K562 (cell line): ENCODE results near the gene ARHGAP18. TPM values are rescaled to one million over a fixed set of nuclear protein-coding genes. Genes with fewer than 3 reads are reported as not detected.

Experiments used
- ATF4 ChIP-seq: fragments of 450-650 bp; formaldehyde crosslinking; IDR thresholded peaks from 2 replicates; pipeline ENCODE4 v1.4.0; 2022; ENCODE audit warnings: mild to moderate bottlenecking, moderate library complexity
- CC2D1A ChIP-seq: fragments of 450-650 bp; IDR thresholded peaks from 2 replicates; pipeline ENCODE4 v1.6.1; 2017; ENCODE audit warnings: mild to moderate bottlenecking
- CEBPG ChIP-seq, 3 experiments: fragments of 200-800 bp in 1 of 3; sonication (Bioruptor generic) in 1 of 3; sonication (generic) in 1 of 3; formaldehyde crosslinking in 1 of 3; IDR thresholded peaks in 2 of 3; conservative IDR thresholded peaks in 1 of 3; 2 replicates each; pipeline versions ENCODE4 v1.6.1 to v1.8.0; 2016 to 2022; ENCODE audit warnings: missing compliant biosample characterization in 2 of 3, missing genetic modification characterization in 2 of 3, mild to moderate bottlenecking in 1 of 3, missing genetic modification reagents in 1 of 3
- ELF4 ChIP-seq: fragments of 450-650 bp; formaldehyde crosslinking; IDR thresholded peaks from 2 replicates; pipeline ENCODE4 v1.4.0; 2022; ENCODE audit warnings: missing genetic modification characterization
- JUND ChIP-seq, 2 experiments: IDR thresholded peaks; 2 replicates in 1 of 2; 3 replicates in 1 of 2; pipeline ENCODE4 v1.6.1; 2011; ENCODE audit warnings: borderline replicate concordance in 2 of 2, low read depth in 2 of 2, low read length in 2 of 2, improper control_type of control experiment in 1 of 2, missing biosample characterization in 1 of 2, missing genetic modification characterization in 1 of 2, missing genetic modification reagents in 1 of 2
- MTA1 ChIP-seq: fragments of 450-650 bp; IDR thresholded peaks from 2 replicates; pipeline ENCODE4 v1.6.1; 2017; ENCODE audit warnings: borderline replicate concordance
- POLR2AphosphoS2 ChIP-seq: IDR thresholded peaks from 2 replicates; pipeline ENCODE4 v1.6.1; 2012; ENCODE audit warnings: low read length, improper control_type of control experiment
- ZNF175 ChIP-seq: fragments of 200-800 bp; sonication (Bioruptor generic); IDR thresholded peaks from 2 replicates; pipeline ENCODE4 v1.6.1; 2016; ENCODE audit warnings: low read depth, mild to moderate bottlenecking, missing genetic modification characterization, missing compliant biosample characterization
- ZNF41 ChIP-seq: fragments of 250-450 bp; sonication (Bioruptor Pico); conservative IDR thresholded peaks from 2 replicates; pipeline ENCODE4 v1.4.0; 2020; ENCODE audit warnings: mild to moderate bottlenecking
- polyA plus RNA-seq, 8 experiments: library from polyadenylated mRNA; depleted of rRNA in 4 of 8; stranded (reverse) in 5 of 8; unstranded in 3 of 8; fragments of >200 nt; fragmentation: Nextera tagmentation in 2 of 8; fragmentation: Illumina TruSeq in 1 of 8; extraction: Ambion mirVana in 2 of 8; extraction: Trizol in 1 of 8; gene quantifications; 2 replicates each; pipeline versions ENCODE4 v1.2.1 to v1.2.3, GENCODE V29; 2011 to 2014; ENCODE audit warnings: inconsistent platforms in 1 of 8, missing spikeins in 1 of 8
- total RNA-seq, 7 experiments: library from RNA; depleted of rRNA in 6 of 7; stranded (reverse); fragments of >200 nt in 6 of 7; fragmentation: Illumina TruSeq in 2 of 7; extraction: Trizol in 2 of 7; gene quantifications; 2 replicates each; pipeline versions ENCODE4 v1.2.1 to v1.2.3, GENCODE V29; 2011 to 2021; ENCODE audit warnings: low replicate concordance in 1 of 7
- TF ChIP-seq, protein P1 (sequence below), 2 experiments: fragments of 450-650 bp; formaldehyde crosslinking in 1 of 2; IDR thresholded peaks; 2 replicates each; pipeline versions ENCODE4 v1.4.0 to v1.6.1; 2014 to 2020; ENCODE audit warnings: mild to moderate bottlenecking in 2 of 2, borderline replicate concordance in 1 of 2, low read depth in 1 of 2
- TF ChIP-seq, protein P2 (sequence below), 3 experiments: IDR thresholded peaks in 2 of 3; conservative IDR thresholded peaks in 1 of 3; 2 replicates each; pipeline ENCODE4 v1.5.1; 2011 to 2012; ENCODE audit warnings: low read length in 3 of 3, mild to moderate bottlenecking in 3 of 3, control low read depth in 2 of 3, improper control_type of control experiment in 1 of 3, inconsistent platforms in 1 of 3, low read depth in 1 of 3, mixed read lengths in 1 of 3, moderate library complexity in 1 of 3; ENCODE audit not compliant: insufficient read depth in 2 of 3

The ARHGAP18 gene
- total and polyA plus RNA-seq, 9 of the 15 experiments (the other 6 are each of a cell fraction or from before 2014, with no cell fraction given) = 13.3 to 29.7 (median 21.1) TPM

GRCh38 chr6:129671442-129672340, 38.3 kb downstream of the ARHGAP18 start (continued):
- TF ChIP-seq, protein P1, sequence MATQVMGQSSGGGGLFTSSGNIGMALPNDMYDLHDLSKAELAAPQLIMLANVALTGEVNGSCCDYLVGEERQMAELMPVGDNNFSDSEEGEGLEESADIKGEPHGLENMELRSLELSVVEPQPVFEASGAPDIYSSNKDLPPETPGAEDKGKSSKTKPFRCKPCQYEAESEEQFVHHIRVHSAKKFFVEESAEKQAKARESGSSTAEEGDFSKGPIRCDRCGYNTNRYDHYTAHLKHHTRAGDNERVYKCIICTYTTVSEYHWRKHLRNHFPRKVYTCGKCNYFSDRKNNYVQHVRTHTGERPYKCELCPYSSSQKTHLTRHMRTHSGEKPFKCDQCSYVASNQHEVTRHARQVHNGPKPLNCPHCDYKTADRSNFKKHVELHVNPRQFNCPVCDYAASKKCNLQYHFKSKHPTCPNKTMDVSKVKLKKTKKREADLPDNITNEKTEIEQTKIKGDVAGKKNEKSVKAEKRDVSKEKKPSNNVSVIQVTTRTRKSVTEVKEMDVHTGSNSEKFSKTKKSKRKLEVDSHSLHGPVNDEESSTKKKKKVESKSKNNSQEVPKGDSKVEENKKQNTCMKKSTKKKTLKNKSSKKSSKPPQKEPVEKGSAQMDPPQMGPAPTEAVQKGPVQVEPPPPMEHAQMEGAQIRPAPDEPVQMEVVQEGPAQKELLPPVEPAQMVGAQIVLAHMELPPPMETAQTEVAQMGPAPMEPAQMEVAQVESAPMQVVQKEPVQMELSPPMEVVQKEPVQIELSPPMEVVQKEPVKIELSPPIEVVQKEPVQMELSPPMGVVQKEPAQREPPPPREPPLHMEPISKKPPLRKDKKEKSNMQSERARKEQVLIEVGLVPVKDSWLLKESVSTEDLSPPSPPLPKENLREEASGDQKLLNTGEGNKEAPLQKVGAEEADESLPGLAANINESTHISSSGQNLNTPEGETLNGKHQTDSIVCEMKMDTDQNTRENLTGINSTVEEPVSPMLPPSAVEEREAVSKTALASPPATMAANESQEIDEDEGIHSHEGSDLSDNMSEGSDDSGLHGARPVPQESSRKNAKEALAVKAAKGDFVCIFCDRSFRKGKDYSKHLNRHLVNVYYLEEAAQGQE (IDR thresholded peaks at IDR 0.05; ENCODE audit: borderline replicate concordance) = peak; percentile 64; the same call in 1 of the 2 replicates
- TF ChIP-seq, protein P1 (CRISPR knock-in tag; IDR thresholded peaks at IDR 0.05; ENCODE audit: low read depth) = no peak
- no peak for TF ChIP-seq ZNF175 (CRISPR knock-in tag)
- no peak for TF ChIP-seq POLR2AphosphoS2
- TF ChIP-seq ZNF41 (CRISPR knock-in tag) = no peak
- peak; percentile 33; the same call in 1 of the 2 replicates for TF ChIP-seq JUND (IDR thresholded peaks at IDR 0.05; ENCODE audit: borderline replicate concordance, low read depth, low read length)
- no peak for TF ChIP-seq JUND (tag; IDR thresholded peaks at IDR 0.05; ENCODE audit: borderline replicate concordance, low read depth, low read length)
- 0 out of 2 replicates have a peak, but pooled peaks have one; percentile 33 for TF ChIP-seq ELF4 (CRISPR knock-in tag)
- no peak for TF ChIP-seq MTA1
- 0 out of 2 replicates have a peak, but pooled peaks have one; percentile 3 for TF ChIP-seq ATF4 (CRISPR knock-in tag)
- TF ChIP-seq CC2D1A = peak; percentile 53
- peak; percentile 55 for TF ChIP-seq CEBPG (CRISPR knock-in tag; IDR thresholded peaks at IDR 0.05)
- peak; percentile 37 to 65; a peak in 3 of 4 replicates for TF ChIP-seq CEBPG (tag; conservative IDR thresholded peaks at IDR 0.05 in 1 of 2, IDR thresholded peaks at IDR 0.05 in 1 of 2)
- TF ChIP-seq, protein P2, sequence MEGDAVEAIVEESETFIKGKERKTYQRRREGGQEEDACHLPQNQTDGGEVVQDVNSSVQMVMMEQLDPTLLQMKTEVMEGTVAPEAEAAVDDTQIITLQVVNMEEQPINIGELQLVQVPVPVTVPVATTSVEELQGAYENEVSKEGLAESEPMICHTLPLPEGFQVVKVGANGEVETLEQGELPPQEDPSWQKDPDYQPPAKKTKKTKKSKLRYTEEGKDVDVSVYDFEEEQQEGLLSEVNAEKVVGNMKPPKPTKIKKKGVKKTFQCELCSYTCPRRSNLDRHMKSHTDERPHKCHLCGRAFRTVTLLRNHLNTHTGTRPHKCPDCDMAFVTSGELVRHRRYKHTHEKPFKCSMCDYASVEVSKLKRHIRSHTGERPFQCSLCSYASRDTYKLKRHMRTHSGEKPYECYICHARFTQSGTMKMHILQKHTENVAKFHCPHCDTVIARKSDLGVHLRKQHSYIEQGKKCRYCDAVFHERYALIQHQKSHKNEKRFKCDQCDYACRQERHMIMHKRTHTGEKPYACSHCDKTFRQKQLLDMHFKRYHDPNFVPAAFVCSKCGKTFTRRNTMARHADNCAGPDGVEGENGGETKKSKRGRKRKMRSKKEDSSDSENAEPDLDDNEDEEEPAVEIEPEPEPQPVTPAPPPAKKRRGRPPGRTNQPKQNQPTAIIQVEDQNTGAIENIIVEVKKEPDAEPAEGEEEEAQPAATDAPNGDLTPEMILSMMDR (IDR thresholded peaks at IDR 0.05 in 2 of 3, conservative IDR thresholded peaks at IDR 0.05 in 1 of 3; ENCODE audit: insufficient read depth in 2 of 3, low read depth in 1 of 3, low read length in 3 of 3) = peak; percentile 58 to 74 (median 63)
